ENCODE results near the gene SCMH1.

DNA sequence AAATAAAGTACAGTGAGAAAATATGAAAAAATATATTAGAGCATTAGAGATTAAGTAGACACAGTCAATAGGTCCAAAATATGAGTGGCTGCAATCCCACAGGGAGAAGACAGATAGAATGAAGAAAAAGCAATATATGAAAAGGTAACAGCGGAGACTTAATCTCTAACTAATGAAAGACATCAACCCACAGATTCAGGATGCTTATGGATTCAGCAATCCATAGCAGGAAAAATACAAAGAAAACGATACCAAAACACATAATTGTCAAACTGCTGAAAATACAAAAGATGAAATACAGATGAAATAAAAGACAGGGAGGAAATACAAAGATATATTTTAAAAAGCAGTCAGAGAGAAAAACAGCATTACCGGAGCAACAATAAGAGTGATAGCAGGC, 163.9 kb downstream of the SCMH1 start:
- TF ChIP-seq, protein P1, sequence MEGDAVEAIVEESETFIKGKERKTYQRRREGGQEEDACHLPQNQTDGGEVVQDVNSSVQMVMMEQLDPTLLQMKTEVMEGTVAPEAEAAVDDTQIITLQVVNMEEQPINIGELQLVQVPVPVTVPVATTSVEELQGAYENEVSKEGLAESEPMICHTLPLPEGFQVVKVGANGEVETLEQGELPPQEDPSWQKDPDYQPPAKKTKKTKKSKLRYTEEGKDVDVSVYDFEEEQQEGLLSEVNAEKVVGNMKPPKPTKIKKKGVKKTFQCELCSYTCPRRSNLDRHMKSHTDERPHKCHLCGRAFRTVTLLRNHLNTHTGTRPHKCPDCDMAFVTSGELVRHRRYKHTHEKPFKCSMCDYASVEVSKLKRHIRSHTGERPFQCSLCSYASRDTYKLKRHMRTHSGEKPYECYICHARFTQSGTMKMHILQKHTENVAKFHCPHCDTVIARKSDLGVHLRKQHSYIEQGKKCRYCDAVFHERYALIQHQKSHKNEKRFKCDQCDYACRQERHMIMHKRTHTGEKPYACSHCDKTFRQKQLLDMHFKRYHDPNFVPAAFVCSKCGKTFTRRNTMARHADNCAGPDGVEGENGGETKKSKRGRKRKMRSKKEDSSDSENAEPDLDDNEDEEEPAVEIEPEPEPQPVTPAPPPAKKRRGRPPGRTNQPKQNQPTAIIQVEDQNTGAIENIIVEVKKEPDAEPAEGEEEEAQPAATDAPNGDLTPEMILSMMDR (IDR thresholded peaks at IDR 0.05; ENCODE audit: extremely low read depth in 1 of 2, insufficient read depth in 1 of 2, low read depth in 1 of 2, low read length in 2 of 2) = no peak
- TF ChIP-seq, protein P2, sequence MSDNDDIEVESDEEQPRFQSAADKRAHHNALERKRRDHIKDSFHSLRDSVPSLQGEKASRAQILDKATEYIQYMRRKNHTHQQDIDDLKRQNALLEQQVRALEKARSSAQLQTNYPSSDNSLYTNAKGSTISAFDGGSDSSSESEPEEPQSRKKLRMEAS (IDR thresholded peaks at IDR 0.05; ENCODE audit: insufficient read depth, insufficient read length) = no peak
- no peak for TF ChIP-seq POLR2A (IDR thresholded peaks at IDR 0.05; ENCODE audit: low read depth, low read length)

Data from endothelial cell of umbilical vein (primary cell).